Measurements from ENCODE around the gene PROK1. TPM values are rescaled to one million over a fixed set of nuclear protein-coding genes. Genes with fewer than 3 reads are reported as not detected.
"Not testable (repeated sequence)": the region's sequence is repeated elsewhere in the genome, so short reads cannot be mapped to it uniquely, and the experiment has no call there.

PROK1 gene
- total and polyA plus RNA-seq, 10 of the 15 experiments (the other 5 are each of a cell fraction or from before 2014, with no cell fraction given) = not detected

- not testable (repeated sequence) for H3K36me3 ChIP-seq (ENCODE audit: control insufficient read depth in 2 of 2, insufficient read depth in 2 of 2, low read length in 1 of 2)
Observed at GRCh38 chr1:110439873-110440272, 11.1 kb upstream of the PROK1 start.

GRCh38 chr1:110440877-110441276 is 10.1 kb upstream of the PROK1 start:
- in situ Hi-C loops (cut with MboI) = no loop called here
- Histone ChIP-seq H4K20me1 (ENCODE audit: control insufficient read depth, insufficient read depth) (no peaks in the 10 kb centered on the region), H3K9me3 (replicated peaks; ENCODE audit: control insufficient read depth, insufficient read depth, low read length) (no peaks in the 10 kb centered on the region), H3K27me3 (replicated peaks in 1 of 2; ENCODE audit: control insufficient read depth in 2 of 2, insufficient read depth in 2 of 2, low read length in 1 of 2) (peaks cover 0 to 3% of the 10 kb centered on the region in 2 experiments; a peak in 2 of 4 replicates), H3K79me2 (ENCODE audit: control insufficient read depth, insufficient read depth, low read length) (no peaks in the 10 kb centered on the region), H3K4me3 (no peak overlapping the region), H3K4me2 (ENCODE audit: control insufficient read depth, insufficient read depth) (no peak overlapping the region), H3K4me1 (ENCODE audit: control insufficient read depth, insufficient read depth, low read length) (no peaks in the 10 kb centered on the region), H3K36me3 (ENCODE audit: control insufficient read depth in 2 of 2, insufficient read depth in 2 of 2, low read length in 1 of 2) (no peaks in the 10 kb centered on the region), H2AFZ (ENCODE audit: control insufficient read depth, low read depth, low read length) (no peak overlapping the region), H3K27ac (ENCODE audit: control insufficient read depth, insufficient read depth) (no peak overlapping the region), H3K9ac (ENCODE audit: control insufficient read depth, insufficient read depth, low read length) (no peak overlapping the region)
- CTCF ChIA-PET = interaction anchor here (0.7 to 2.1 kb wide), 4 partner anchors 19 to 33 kb away, joined by 3 to 6 read pairs (median 3); no protein-coding TSS in a partner anchor
- intact Hi-C loops (cut with micrococcal nuclease; ENCODE audit: unreplicated experiment) = no loop called here
- no TSS peak for BruUV-seq (replicated peaks)
- DNase-seq (ENCODE audit: low read depth, low spot score) (no peak), FAIRE-seq (no peak), ATAC-seq (no peak)
- RAD21 ChIA-PET (ENCODE audit: unreplicated experiment) = no interaction called here
- SMC1A ChIA-PET (ENCODE audit: uncharacterized antibody, unreplicated experiment) = interaction anchor here (1.1 kb wide), 1 partner anchor 10 kb away, joined by 4 read pairs; no protein-coding TSS in a partner anchor
- TF ChIP-seq PAX5 (IDR thresholded peaks at IDR 0.05; ENCODE audit: borderline replicate concordance, low read depth, low read length) (no peak), KLF5 (IDR thresholded peaks at IDR 0.05; ENCODE audit: partially characterized antibody) (no peak), NKRF (conservative IDR thresholded peaks at IDR 0.05) (no peak), ELK1 (IDR thresholded peaks at IDR 0.05; ENCODE audit: low read depth, low read length) (no peak), SIN3A (IDR thresholded peaks at IDR 0.05; ENCODE audit: low read depth, low read length) (no peak), CREB1 (IDR thresholded peaks at IDR 0.05; ENCODE audit: low read depth) (no peak), MYB (IDR thresholded peaks at IDR 0.05; ENCODE audit: borderline replicate concordance, low read depth, low read length) (no peak), E2F4 (IDR thresholded peaks at IDR 0.05; ENCODE audit: low read depth, low read length) (no peak), GABPA (IDR thresholded peaks at IDR 0.05; ENCODE audit: low read depth) (no peak)
- 31% methylated on average over 3 of the region's 3 CpGs for WGBS (ENCODE audit: insufficient coverage, insufficient replicate concordance, low lambda C conversion rate, missing lambda C conversion rate)
- POLR2A ChIA-PET = no interaction called here

More at GRCh38 chr1:110439873-110440272, 11.1 kb upstream of the PROK1 start:
- WGBS (ENCODE audit: insufficient coverage, insufficient replicate concordance, low lambda C conversion rate, missing lambda C conversion rate) = 54% methylated on average over 3 of the region's 3 CpGs
- H3K4me1 ChIP-seq (ENCODE audit: control insufficient read depth, insufficient read depth, low read length); RAD21 ChIA-PET (ENCODE audit: unreplicated experiment); H3K27ac ChIP-seq (ENCODE audit: control insufficient read depth, insufficient read depth); BruUV-seq (replicated peaks); H3K4me3 ChIP-seq; in situ Hi-C loops (cut with MboI); H3K9ac ChIP-seq (ENCODE audit: control insufficient read depth, insufficient read depth, low read length); H3K9me3 ChIP-seq (replicated peaks; ENCODE audit: control insufficient read depth, insufficient read depth, low read length); ATAC-seq; H2AFZ ChIP-seq (ENCODE audit: control insufficient read depth, low read depth, low read length); POLR2A ChIA-PET; H3K79me2 ChIP-seq (ENCODE audit: control insufficient read depth, insufficient read depth, low read length); H3K27me3 ChIP-seq (replicated peaks in 1 of 2; ENCODE audit: control insufficient read depth in 2 of 2, insufficient read depth in 2 of 2, low read length in 1 of 2); H4K20me1 ChIP-seq (ENCODE audit: control insufficient read depth, insufficient read depth); DNase-seq (ENCODE audit: low read depth, low spot score); SMC1A ChIA-PET (ENCODE audit: uncharacterized antibody, unreplicated experiment); intact Hi-C loops (cut with micrococcal nuclease; ENCODE audit: unreplicated experiment); FAIRE-seq; H3K4me2 ChIP-seq (ENCODE audit: control insufficient read depth, insufficient read depth): not testable (repeated sequence)
- CTCF ChIA-PET = interaction anchor here (0.7 to 2.1 kb wide), 2 partner anchors 20 to 23 kb away, joined by 3 to 6 read pairs; no protein-coding TSS in a partner anchor
